Activated CD8-positive, alpha-beta memory T cell treated with anti-CD3 and anti-CD28 coated beads, Interleukin-2, amount 10 ng/mL, durations not matched to agents 7 days and 5 days (primary cell): ENCODE results near the gene OBI1. TPM values are rescaled to one million over a fixed set of nuclear protein-coding genes. Genes with fewer than 3 reads are reported as not detected.

Experiments used
- ATAC-seq: fragments of 150-1000 bp; cut with Tn5 transposase; one replicate; pipeline ENCODE4 v1.10.0; 2021; ENCODE audit warnings: moderate library complexity
- CTCF ChIA-PET: fragments of 350-600 bp; sonication (Branson Sonifier 250); formaldehyde crosslinking; loops from one replicate; lab custom pipeline; 2021; ENCODE audit warnings: antibody characterized with exemption; lab: Charles Lee
- DNase-seq: peaks from one replicate; pipeline ENCODE4 v3.0.0-alpha.2; 2020
- H3K27ac Mint-ChIP-seq: one replicate; pipeline ENCODE4 v1.8.0; 2021; ENCODE audit warnings: mild to moderate bottlenecking, mixed read lengths
- H3K27me3 Mint-ChIP-seq: one replicate; pipeline ENCODE4 v1.8.0; 2021; ENCODE audit warnings: mixed read lengths
- H3K36me3 Mint-ChIP-seq: one replicate; pipeline ENCODE4 v1.8.0; 2021; ENCODE audit warnings: mild to moderate bottlenecking, mixed read lengths
- H3K4me1 Mint-ChIP-seq: one replicate; pipeline ENCODE4 v1.8.0; 2021; ENCODE audit warnings: mixed read lengths
- H3K4me3 Mint-ChIP-seq: one replicate; pipeline ENCODE4 v1.8.0; 2021; ENCODE audit warnings: mild to moderate bottlenecking, moderate library complexity, mixed read lengths
- H3K9me3 Mint-ChIP-seq: one replicate; pipeline ENCODE4 v1.8.0; 2022; ENCODE audit warnings: low read depth, mixed read lengths
- total RNA-seq, 2 experiments: library from RNA; stranded (reverse); gene quantifications; one replicate each; pipeline ENCODE4 v1.2.3, GENCODE V29; 2021

Gene OBI1
- total RNA-seq, 2 experiments from 2014 or later: 18.1 to 21.1 TPM

DNA sequence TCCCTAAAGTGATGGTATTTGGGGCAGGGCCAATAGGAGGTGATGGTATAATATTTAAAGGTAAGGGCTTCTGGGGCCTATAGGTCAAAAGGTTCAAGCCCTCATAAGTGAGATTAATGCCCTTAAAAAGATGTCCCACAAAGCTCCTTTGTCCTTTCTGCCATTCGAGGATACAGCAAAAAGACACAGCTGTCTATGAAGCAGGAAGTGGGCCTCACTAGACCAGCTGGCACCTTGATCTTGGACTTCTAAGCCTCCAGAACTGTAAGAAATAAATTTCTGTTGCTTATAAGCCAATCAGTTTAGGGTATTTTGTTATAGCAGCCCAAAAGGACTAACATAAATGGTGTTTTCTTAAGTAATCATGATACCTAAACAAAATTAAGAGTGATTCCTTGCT lies 28.4 kb downstream of the OBI1 start:
- no peak for ATAC-seq
- H3K27ac Mint-ChIP-seq: no peak overlapping the region
- H3K27me3 Mint-ChIP-seq: no peaks in the 10 kb centered on the region
- no peaks in the 10 kb centered on the region for H3K4me1 Mint-ChIP-seq
- no peaks in the 10 kb centered on the region for H3K9me3 Mint-ChIP-seq
- CTCF ChIA-PET: no interaction called here
- peaks cover 64% of the 10 kb centered on the region for H3K36me3 Mint-ChIP-seq
- DNase-seq: no peak
- no peak overlapping the region for H3K4me3 Mint-ChIP-seq

DNA sequence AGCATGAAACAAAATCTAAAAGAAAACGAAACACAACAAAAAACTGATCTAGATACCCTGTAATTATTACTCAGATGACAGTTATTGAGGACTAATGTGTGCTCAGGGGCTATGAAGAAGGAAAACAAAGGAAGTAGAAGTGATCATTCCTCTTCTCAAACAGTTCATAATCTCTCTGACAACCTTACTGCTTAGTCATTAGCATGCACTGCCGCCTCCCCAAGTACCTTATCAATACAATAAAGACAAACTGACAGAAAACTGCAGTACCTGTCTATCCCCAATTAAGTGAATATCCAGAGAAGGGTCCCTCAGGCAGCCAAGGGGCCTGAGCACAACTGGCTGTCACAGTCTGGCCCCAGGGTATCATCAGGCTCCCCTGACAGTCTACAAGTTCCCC lies 33.6 kb downstream of the OBI1 start:
- CTCF ChIA-PET: no interaction called here
- H3K27me3 Mint-ChIP-seq: no peaks in the 10 kb centered on the region
- H3K9me3 Mint-ChIP-seq: no peaks in the 10 kb centered on the region
- ATAC-seq (no peak), DNase-seq (no peak)
- no peak overlapping the region for H3K4me3 Mint-ChIP-seq
- no peaks in the 10 kb centered on the region for H3K4me1 Mint-ChIP-seq
- peaks cover 39% of the 10 kb centered on the region for H3K36me3 Mint-ChIP-seq
- H3K27ac Mint-ChIP-seq: no peak overlapping the region

GRCh38 chr13:78623132-78623531 lies 35.8 kb downstream of the OBI1 start:
- CTCF ChIA-PET: no interaction called here
- Mint-ChIP-seq H3K9me3 (no peaks in the 10 kb centered on the region), H3K27me3 (no peaks in the 10 kb centered on the region), H3K4me3 (no peak overlapping the region), H3K27ac (no peak overlapping the region), H3K4me1 (no peaks in the 10 kb centered on the region), H3K36me3 (peaks cover 32% of the 10 kb centered on the region)
- DNase-seq (no peak), ATAC-seq (no peak)

GRCh38 chr13:78620936-78621470 lies 38.0 kb downstream of the OBI1 start:
- no peak for ATAC-seq
- peaks cover 41% of the 10 kb centered on the region for H3K36me3 Mint-ChIP-seq
- H3K27ac Mint-ChIP-seq: no peak overlapping the region
- H3K9me3 Mint-ChIP-seq: no peaks in the 10 kb centered on the region
- no peak overlapping the region for H3K4me3 Mint-ChIP-seq
- no peaks in the 10 kb centered on the region for H3K27me3 Mint-ChIP-seq
- CTCF ChIA-PET: no interaction called here
- DNase-seq: no peak
- no peaks in the 10 kb centered on the region for H3K4me1 Mint-ChIP-seq

- CTCF ChIA-PET: interaction anchor here (0.7 to 1.3 kb wide), 2 partner anchors 14 to 1125 kb away, joined by 3 read pairs; no protein-coding TSS in a partner anchor
- Mint-ChIP-seq H3K9me3 (no peaks in the 10 kb centered on the region), H3K4me3 (no peak overlapping the region), H3K4me1 (peaks cover 2% of the 10 kb centered on the region), H3K27me3 (no peaks in the 10 kb centered on the region), H3K27ac (no peak overlapping the region), H3K36me3 (peaks cover 50% of the 10 kb centered on the region)
- ATAC-seq (no peak), DNase-seq (no peak)
These were observed 40.5 kb downstream of the OBI1 start for GRCh38 chr13:78618411-78618810.

GRCh38 chr13:78611040-78611439 lies 47.9 kb downstream of the OBI1 start:
- DNase-seq (no peak), ATAC-seq (no peak)

GRCh38 chr13:78610381-78610883 lies 48.5 kb downstream of the OBI1 start:
- CTCF ChIA-PET: no interaction called here
- Mint-ChIP-seq H3K27ac (no peak overlapping the region), H3K4me3 (no peak overlapping the region), H3K36me3 (peaks cover 10% of the 10 kb centered on the region), H3K4me1 (peaks cover 20% of the 10 kb centered on the region), H3K9me3 (no peaks in the 10 kb centered on the region), H3K27me3 (peaks cover 64% of the 10 kb centered on the region)
- ATAC-seq (no peak), DNase-seq (no peak)

More at GRCh38 chr13:78611040-78611439, 47.9 kb downstream of the OBI1 start:
- Mint-ChIP-seq H3K4me3 (no peak overlapping the region), H3K9me3 (no peaks in the 10 kb centered on the region), H3K36me3 (peaks cover 16% of the 10 kb centered on the region), H3K27ac (no peak overlapping the region), H3K27me3 (peaks cover 58% of the 10 kb centered on the region), H3K4me1 (peaks cover 19% of the 10 kb centered on the region)
- CTCF ChIA-PET: no interaction called here

DNA sequence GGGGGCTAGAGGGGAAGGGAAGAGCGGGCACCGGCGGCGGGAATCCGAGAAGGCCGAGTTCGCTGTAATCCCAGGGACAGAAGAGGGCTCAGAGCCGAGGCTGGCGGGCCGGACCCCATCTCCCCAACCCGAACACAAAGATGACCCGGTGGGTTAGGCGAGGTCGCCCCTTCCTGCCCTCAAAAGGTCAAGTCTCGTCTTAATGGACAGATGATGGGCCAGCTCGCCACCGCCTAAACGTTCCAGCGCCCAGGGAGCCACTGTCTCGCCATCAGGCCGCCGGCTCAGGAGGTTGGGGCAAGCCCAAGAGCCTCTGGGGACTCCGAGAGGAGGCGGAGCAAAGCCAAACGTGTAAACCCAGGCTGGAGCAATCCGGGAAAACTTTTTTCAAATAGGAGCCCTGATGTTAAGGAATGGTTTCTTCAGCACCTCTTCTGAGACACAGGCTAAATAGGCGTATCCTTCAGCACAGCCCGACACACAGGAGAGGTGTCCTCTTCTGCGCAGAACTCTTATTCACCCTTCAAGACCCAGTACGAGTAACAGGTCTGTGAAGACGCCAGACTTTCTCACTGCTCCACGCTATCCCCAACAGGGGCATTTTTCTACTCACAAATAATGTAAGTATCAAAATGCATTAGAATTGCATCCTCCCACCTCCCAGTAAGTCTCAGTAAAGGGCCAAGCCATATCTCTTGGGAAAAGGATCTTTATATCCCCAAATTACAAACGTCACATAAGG lies 49.3 kb downstream of the OBI1 start:
- Mint-ChIP-seq H3K9me3 (no peaks in the 10 kb centered on the region), H3K4me3 (peak overlapping the region; percentile 53), H3K36me3 (peaks cover 5% of the 10 kb centered on the region), H3K27me3 (peaks cover 72% of the 10 kb centered on the region), H3K4me1 (peaks cover 21% of the 10 kb centered on the region), H3K27ac (no peak overlapping the region)
- DNase-seq (no peak), ATAC-seq (no peak)
- CTCF ChIA-PET: interaction anchor here (0.6 kb wide), 1 partner anchor 473 kb away, joined by 3 read pairs; no protein-coding TSS in a partner anchor

DNA sequence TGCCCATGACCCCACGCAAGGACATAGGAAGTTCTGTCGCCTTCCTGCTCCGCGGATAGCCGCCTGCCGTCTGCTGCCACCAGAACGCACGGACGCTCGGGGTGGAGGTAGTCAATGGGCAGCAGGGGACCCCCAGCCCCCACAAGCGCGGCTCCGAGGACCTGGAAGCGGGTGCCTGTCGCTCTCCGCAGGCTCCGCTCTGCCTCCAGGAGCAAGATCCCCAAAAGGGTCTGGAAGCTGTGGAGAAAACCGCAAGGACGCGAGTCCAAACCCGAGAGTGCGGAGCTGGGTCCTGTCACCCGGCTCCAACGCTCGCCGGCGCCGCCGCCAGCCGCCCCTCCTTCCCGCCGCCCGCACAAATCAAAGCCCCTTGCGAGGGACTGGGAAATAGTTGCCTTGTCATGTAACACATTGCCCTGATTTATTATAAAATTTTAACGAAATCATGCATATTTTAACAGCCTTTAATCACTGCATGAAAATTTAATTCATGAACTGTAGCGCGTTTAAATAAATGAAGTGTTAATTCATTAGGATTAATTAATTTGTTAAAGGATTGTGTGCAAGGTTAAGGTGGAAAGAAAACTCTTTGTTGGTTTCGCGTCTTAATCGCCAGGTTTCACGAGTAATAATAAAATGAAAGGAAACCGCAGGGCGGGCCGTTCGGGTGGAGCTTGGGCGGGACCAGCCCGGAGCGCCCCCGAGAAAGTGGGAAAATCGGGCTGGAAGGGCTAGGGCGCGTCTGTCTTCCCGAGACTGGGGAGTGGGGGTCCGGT lies 50.1 kb downstream of the OBI1 start:
- ATAC-seq (no peak), DNase-seq (no peak)
- no peaks in the 10 kb centered on the region for H3K9me3 Mint-ChIP-seq
- H3K27ac Mint-ChIP-seq: no peak overlapping the region
- no peaks in the 10 kb centered on the region for H3K36me3 Mint-ChIP-seq
- CTCF ChIA-PET: interaction anchor here (0.6 kb wide), 1 partner anchor 472 kb away, joined by 3 read pairs; no protein-coding TSS in a partner anchor
- peaks cover 26% of the 10 kb centered on the region for H3K4me1 Mint-ChIP-seq
- peak overlapping the region; percentile 53 for H3K4me3 Mint-ChIP-seq
- peaks cover 80% of the 10 kb centered on the region for H3K27me3 Mint-ChIP-seq

GRCh38 chr13:78608252-78608687 lies 50.7 kb downstream of the OBI1 start:
- Mint-ChIP-seq H3K36me3 (no peaks in the 10 kb centered on the region), H3K27me3 (peaks cover 86% of the 10 kb centered on the region), H3K4me1 (peaks cover 31% of the 10 kb centered on the region), H3K4me3 (peak overlapping the region; percentile 53), H3K9me3 (no peaks in the 10 kb centered on the region), H3K27ac (no peak overlapping the region)
- DNase-seq (no peak), ATAC-seq (no peak)
- CTCF ChIA-PET: no interaction called here

DNA sequence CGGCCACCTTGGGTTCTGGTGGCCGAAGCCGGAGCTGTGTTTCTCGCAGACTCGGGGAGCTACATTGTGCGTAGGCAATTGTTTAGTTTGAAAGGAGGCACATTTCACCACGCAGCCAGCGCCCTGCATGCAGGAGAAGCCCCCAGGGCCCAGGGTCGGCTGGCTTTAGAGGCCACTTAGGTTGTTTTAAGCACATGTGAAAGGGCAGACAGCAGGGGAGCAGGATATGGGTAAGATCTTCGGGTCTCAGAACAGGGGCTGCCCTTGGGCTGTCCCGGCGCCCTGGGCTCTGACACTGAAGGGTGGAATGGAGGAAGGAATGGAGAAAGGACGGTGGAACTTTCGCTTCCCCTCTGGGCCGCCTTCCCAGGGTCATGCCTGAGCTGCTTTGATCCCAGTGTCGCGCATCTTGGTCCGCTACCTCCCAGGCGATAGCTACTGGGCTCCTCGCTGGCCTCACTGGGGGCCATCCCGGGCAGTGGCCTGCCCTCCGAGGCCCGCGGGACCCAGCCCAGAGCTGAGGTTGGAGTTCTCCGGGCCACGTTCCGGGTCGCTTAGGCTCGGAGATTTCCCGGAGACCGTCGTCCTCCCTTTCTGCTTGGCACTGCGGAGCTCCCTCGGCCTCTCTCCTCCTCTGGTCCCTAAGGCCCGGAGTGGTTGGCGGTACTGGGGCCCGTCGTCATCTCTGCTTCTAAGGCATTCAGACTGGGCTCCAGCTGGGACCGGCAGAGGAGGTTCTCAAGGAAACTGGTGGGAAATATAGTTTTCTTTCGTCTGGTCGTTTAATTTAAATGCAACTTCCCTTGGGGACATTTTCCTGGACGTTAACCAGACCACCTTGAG lies 51.3 kb downstream of the OBI1 start:
- no peak overlapping the region for H3K4me3 Mint-ChIP-seq
- DNase-seq: no peak
- H3K27ac Mint-ChIP-seq: no peak overlapping the region
- H3K36me3 Mint-ChIP-seq: no peaks in the 10 kb centered on the region
- no peaks in the 10 kb centered on the region for H3K9me3 Mint-ChIP-seq
- CTCF ChIA-PET: no interaction called here
- H3K4me1 Mint-ChIP-seq: peaks cover 34% of the 10 kb centered on the region
- peaks cover 88% of the 10 kb centered on the region for H3K27me3 Mint-ChIP-seq
- ATAC-seq: no peak

- peaks cover 39% of the 10 kb centered on the region for H3K4me1 Mint-ChIP-seq
These were observed 52.2 kb downstream of the OBI1 start for GRCh38 chr13:78606471-78607408.

More at GRCh38 chr13:78606471-78607408, 52.2 kb downstream of the OBI1 start:
- ATAC-seq (no peak), DNase-seq (no peak)
- CTCF ChIA-PET: no interaction called here
- H3K9me3 Mint-ChIP-seq: no peaks in the 10 kb centered on the region
- peaks cover 3% of the 10 kb centered on the region for H3K36me3 Mint-ChIP-seq
- H3K27me3 Mint-ChIP-seq: peaks cover 90% of the 10 kb centered on the region
- H3K4me3 Mint-ChIP-seq: no peak overlapping the region
- H3K27ac Mint-ChIP-seq: no peak overlapping the region
